Activated CD4-positive, CD25-positive, alpha-beta regulatory T cell treated with anti-CD3 and anti-CD28 coated beads, Interleukin-2, amount 50 U/mL, for 72 hours (primary cell): ENCODE measurements around the gene FNDC3A.

ENCODE experiments used
- DNase-seq: peaks from one replicate; pipeline ENCODE4 v3.0.0; 2021

The FNDC3A gene

GRCh38 chr13:49220856-49221589 lies 245.3 kb downstream of the FNDC3A start:
- no peak for DNase-seq

- no peak for DNase-seq
These were observed 245.9 kb downstream of the FNDC3A start for GRCh38 chr13:49221590-49221965.

- DNase-seq = no peak
These were observed 249.7 kb downstream of the FNDC3A start for GRCh38 chr13:49225223-49226042.

- DNase-seq = no peak
These were observed 250.9 kb downstream of the FNDC3A start for GRCh38 chr13:49226613-49227012.

GRCh38 chr13:49234741-49235140 lies 259.0 kb downstream of the FNDC3A start:
- DNase-seq = no peak

GRCh38 chr13:49235856-49236431 lies 260.2 kb downstream of the FNDC3A start:
- no peak for DNase-seq

- DNase-seq = no peak
These were observed 262.9 kb downstream of the FNDC3A start for GRCh38 chr13:49238621-49239020.

GRCh38 chr13:49240017-49240416 lies 264.3 kb downstream of the FNDC3A start:
- no peak for DNase-seq

- no peak for DNase-seq
These were observed 265.6 kb downstream of the FNDC3A start for GRCh38 chr13:49241296-49241695.

GRCh38 chr13:49245101-49245500 lies 269.4 kb downstream of the FNDC3A start:
- no peak for DNase-seq

- no peak for DNase-seq
These were observed 271.3 kb downstream of the FNDC3A start for GRCh38 chr13:49246850-49247642.

- peak; percentile 94 for DNase-seq
These were observed 272.2 kb downstream of the FNDC3A start, which contains the start of gene CDADC1 for GRCh38 chr13:49247643-49248621. Gene CDADC1, plus strand, starts transcription at chr13:49247925. Its CDS starts 113 bp downstream, at chr13:49248038.

- no peak for DNase-seq
These were observed 272.9 kb downstream of the FNDC3A start for GRCh38 chr13:49248622-49249002.

- no peak for DNase-seq
These were observed 275.6 kb downstream of the FNDC3A start for GRCh38 chr13:49251326-49251725.

- DNase-seq = no peak
These were observed 277.6 kb downstream of the FNDC3A start for GRCh38 chr13:49253310-49253709.

- DNase-seq = no peak
These were observed 278.3 kb downstream of the FNDC3A start for GRCh38 chr13:49254007-49254406.

- DNase-seq = no peak
These were observed 281.1 kb downstream of the FNDC3A start for GRCh38 chr13:49256841-49257240.

GRCh38 chr13:49258089-49258796 lies 282.5 kb downstream of the FNDC3A start:
- DNase-seq = no peak
